ENCODE data around the gene APOL2. TPM values are rescaled to one million over a fixed set of nuclear protein-coding genes. Genes with fewer than 3 reads are reported as not detected.
"Not testable (repeated sequence)": the region's sequence is repeated elsewhere in the genome, so short reads cannot be mapped to it uniquely, and the experiment has no call there.

APOL2 gene
- total RNA-seq, 1 experiment from 2014 or later: 9.9 TPM

DNA sequence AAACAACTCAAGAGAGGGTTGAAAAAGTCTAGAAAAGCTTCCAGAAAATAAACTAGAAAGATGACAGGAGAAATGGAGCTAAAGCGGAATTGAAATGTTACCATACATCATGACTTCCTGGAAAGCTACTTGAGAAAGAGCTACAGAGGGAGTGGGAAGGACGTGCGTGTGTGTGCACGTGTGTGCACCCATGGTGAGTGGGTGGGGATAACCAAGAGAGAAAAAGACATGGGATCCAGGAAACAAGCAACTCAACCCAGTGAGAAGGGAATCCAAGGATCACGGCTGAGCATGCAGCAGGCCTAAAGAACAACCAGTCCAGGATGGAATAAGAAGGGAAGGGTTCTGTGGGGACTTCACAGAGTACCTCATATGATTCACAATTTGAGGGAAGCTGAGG, 35.2 kb upstream of the APOL2 start:
- peaks cover 4% of the 10 kb centered on the region; the same call in 1 of the 2 replicates for H3K27me3 ChIP-seq (ENCODE audit: insufficient read depth, low read length)
- H3K27ac ChIP-seq (ENCODE audit: low read depth, low read length): no peak overlapping the region
- no peak overlapping the region for H3K4me3 ChIP-seq (replicated peaks in 1 of 2; ENCODE audit: low read depth in 1 of 2, low read length in 2 of 2)
- no peaks in the 10 kb centered on the region for H3K79me2 ChIP-seq (ENCODE audit: insufficient read depth, low read length)
- H3K9ac ChIP-seq (ENCODE audit: low read length): no peak overlapping the region
- BruUV-seq (replicated peaks): no TSS peak
- no peak overlapping the region for H2AFZ ChIP-seq (ENCODE audit: low read depth, low read length, poor library complexity, severe bottlenecking)
- no peak for TF ChIP-seq ELF1 (IDR thresholded peaks at IDR 0.05; ENCODE audit: borderline replicate concordance, low read depth)
- TF ChIP-seq, protein P1, sequence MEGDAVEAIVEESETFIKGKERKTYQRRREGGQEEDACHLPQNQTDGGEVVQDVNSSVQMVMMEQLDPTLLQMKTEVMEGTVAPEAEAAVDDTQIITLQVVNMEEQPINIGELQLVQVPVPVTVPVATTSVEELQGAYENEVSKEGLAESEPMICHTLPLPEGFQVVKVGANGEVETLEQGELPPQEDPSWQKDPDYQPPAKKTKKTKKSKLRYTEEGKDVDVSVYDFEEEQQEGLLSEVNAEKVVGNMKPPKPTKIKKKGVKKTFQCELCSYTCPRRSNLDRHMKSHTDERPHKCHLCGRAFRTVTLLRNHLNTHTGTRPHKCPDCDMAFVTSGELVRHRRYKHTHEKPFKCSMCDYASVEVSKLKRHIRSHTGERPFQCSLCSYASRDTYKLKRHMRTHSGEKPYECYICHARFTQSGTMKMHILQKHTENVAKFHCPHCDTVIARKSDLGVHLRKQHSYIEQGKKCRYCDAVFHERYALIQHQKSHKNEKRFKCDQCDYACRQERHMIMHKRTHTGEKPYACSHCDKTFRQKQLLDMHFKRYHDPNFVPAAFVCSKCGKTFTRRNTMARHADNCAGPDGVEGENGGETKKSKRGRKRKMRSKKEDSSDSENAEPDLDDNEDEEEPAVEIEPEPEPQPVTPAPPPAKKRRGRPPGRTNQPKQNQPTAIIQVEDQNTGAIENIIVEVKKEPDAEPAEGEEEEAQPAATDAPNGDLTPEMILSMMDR (IDR thresholded peaks at IDR 0.05 in 2 of 3, conservative IDR thresholded peaks at IDR 0.05 in 1 of 3; ENCODE audit: borderline replicate concordance in 1 of 3, insufficient read depth in 1 of 3, low read depth in 2 of 3, low read length in 2 of 3): no peak
- TF ChIP-seq SRF (IDR thresholded peaks at IDR 0.05; ENCODE audit: low read depth): no peak
- no peak for TF ChIP-seq FOSL1 (IDR thresholded peaks at IDR 0.05; ENCODE audit: low read depth)
- TF ChIP-seq, protein P2, sequence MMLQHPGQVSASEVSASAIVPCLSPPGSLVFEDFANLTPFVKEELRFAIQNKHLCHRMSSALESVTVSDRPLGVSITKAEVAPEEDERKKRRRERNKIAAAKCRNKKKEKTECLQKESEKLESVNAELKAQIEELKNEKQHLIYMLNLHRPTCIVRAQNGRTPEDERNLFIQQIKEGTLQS (IDR thresholded peaks at IDR 0.05): no peak
- TF ChIP-seq, protein P3, sequence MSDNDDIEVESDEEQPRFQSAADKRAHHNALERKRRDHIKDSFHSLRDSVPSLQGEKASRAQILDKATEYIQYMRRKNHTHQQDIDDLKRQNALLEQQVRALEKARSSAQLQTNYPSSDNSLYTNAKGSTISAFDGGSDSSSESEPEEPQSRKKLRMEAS (IDR thresholded peaks at IDR 0.05): no peak
- TF ChIP-seq CEBPB (IDR thresholded peaks at IDR 0.05; ENCODE audit: low read depth): no peak
- TF ChIP-seq, protein P4, sequence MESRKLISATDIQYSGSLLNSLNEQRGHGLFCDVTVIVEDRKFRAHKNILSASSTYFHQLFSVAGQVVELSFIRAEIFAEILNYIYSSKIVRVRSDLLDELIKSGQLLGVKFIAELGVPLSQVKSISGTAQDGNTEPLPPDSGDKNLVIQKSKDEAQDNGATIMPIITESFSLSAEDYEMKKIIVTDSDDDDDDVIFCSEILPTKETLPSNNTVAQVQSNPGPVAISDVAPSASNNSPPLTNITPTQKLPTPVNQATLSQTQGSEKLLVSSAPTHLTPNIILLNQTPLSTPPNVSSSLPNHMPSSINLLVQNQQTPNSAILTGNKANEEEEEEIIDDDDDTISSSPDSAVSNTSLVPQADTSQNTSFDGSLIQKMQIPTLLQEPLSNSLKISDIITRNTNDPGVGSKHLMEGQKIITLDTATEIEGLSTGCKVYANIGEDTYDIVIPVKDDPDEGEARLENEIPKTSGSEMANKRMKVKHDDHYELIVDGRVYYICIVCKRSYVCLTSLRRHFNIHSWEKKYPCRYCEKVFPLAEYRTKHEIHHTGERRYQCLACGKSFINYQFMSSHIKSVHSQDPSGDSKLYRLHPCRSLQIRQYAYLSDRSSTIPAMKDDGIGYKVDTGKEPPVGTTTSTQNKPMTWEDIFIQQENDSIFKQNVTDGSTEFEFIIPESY (IDR thresholded peaks at IDR 0.05; ENCODE audit: extremely low read depth, insufficient replicate concordance, low read length): no peak
- no peak for TF ChIP-seq SP1 (IDR thresholded peaks at IDR 0.05; ENCODE audit: low read depth)
- TF ChIP-seq EGR1 (IDR thresholded peaks at IDR 0.05; ENCODE audit: low read depth): no peak
- TF ChIP-seq EZH2phosphoT487 (IDR thresholded peaks at IDR 0.05; ENCODE audit: borderline replicate concordance): no peak
- no peak for TF ChIP-seq ZNF274 (IDR thresholded peaks at IDR 0.05; ENCODE audit: low read depth, low read length)
- no peak for TF ChIP-seq JUND (IDR thresholded peaks at IDR 0.05)
- TF ChIP-seq POLR2A (IDR thresholded peaks at IDR 0.05; ENCODE audit: borderline replicate concordance, extremely low read depth, insufficient read depth, insufficient read length): no peak
- no peak for TF ChIP-seq TCF7L2 (IDR thresholded peaks at IDR 0.05; ENCODE audit: borderline replicate concordance, extremely low read depth, insufficient read depth, insufficient read length)
- H4K20me1 ChIP-seq (ENCODE audit: insufficient read depth): no peaks in the 10 kb centered on the region
- ATAC-seq (no peak), DNase-seq (ENCODE audit: low read depth, low spot score) (no peak)
- intact Hi-C loops (cut with micrococcal nuclease): no loop called here
- CTCF ChIA-PET: no interaction called here
- H3K4me1 ChIP-seq (ENCODE audit: control insufficient read depth in 1 of 2, insufficient read depth in 2 of 2, low read length in 2 of 2): peaks cover 0 to 8% of the 10 kb centered on the region in 2 experiments; a peak in 2 of 4 replicates
- RAD21 ChIA-PET (ENCODE audit: low non-redundant PET in 1 of 2, low total read pairs in 2 of 2, uncharacterized antibody in 2 of 2, unreplicated experiment in 2 of 2): no interaction called here
- no peaks in the 10 kb centered on the region for H3K36me3 ChIP-seq (ENCODE audit: control insufficient read depth in 1 of 2, insufficient read depth in 2 of 2, low read length in 2 of 2)
- POLR2A ChIA-PET: no interaction called here
- no peak overlapping the region for H3K4me2 ChIP-seq (ENCODE audit: low read length)
- no peaks in the 10 kb centered on the region for H3K9me3 ChIP-seq (ENCODE audit: control insufficient read depth in 1 of 2, insufficient read depth in 1 of 2, low read depth in 1 of 2, low read length in 2 of 2)
- H3K9me2 ChIP-seq (ENCODE audit: insufficient read depth): no peaks in the 10 kb centered on the region

DNA sequence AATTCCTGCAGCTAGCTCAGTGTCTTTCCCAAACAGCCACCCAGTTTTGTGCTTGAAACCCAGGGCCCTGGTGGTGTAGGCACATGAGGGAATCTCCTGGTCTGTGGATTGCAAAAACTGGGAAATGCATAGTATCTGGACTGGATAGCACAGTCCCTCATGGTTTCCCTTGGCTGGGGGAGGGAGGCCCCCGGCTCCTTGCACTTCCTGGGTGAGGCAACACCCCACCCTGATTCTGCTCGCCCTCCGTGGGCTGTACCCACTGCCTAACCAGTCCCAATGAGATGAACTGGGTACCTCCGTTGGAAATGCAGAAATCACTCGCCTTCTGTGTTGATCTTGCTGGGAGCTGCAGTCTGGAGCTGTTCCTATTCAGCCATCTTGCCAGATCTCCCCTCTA, 32.6 kb upstream of the APOL2 start:
- H4K20me1 ChIP-seq (ENCODE audit: insufficient read depth); CTCF ChIA-PET; POLR2A ChIA-PET; H3K4me1 ChIP-seq (ENCODE audit: control insufficient read depth in 1 of 2, insufficient read depth in 2 of 2, low read length in 2 of 2); H3K4me3 ChIP-seq (replicated peaks in 1 of 2; ENCODE audit: low read depth in 1 of 2, low read length in 2 of 2); H3K79me2 ChIP-seq (ENCODE audit: insufficient read depth, low read length); H3K9me2 ChIP-seq (ENCODE audit: insufficient read depth); RAD21 ChIA-PET (ENCODE audit: low non-redundant PET in 1 of 2, low total read pairs in 2 of 2, uncharacterized antibody in 2 of 2, unreplicated experiment in 2 of 2); intact Hi-C loops (cut with micrococcal nuclease); H3K9ac ChIP-seq (ENCODE audit: low read length); H3K27ac ChIP-seq (ENCODE audit: low read depth, low read length); H3K4me2 ChIP-seq (ENCODE audit: low read length); H3K36me3 ChIP-seq (ENCODE audit: control insufficient read depth in 1 of 2, insufficient read depth in 2 of 2, low read length in 2 of 2); DNase-seq (ENCODE audit: low read depth, low spot score); H3K9me3 ChIP-seq (ENCODE audit: control insufficient read depth in 1 of 2, insufficient read depth in 1 of 2, low read depth in 1 of 2, low read length in 2 of 2); ATAC-seq; BruUV-seq (replicated peaks); H2AFZ ChIP-seq (ENCODE audit: low read depth, low read length, poor library complexity, severe bottlenecking); H3K27me3 ChIP-seq (ENCODE audit: insufficient read depth, low read length): not testable (repeated sequence)

Measured in HCT116 (cell line).